SK-N-SH treated with all-trans-retinoic acid at 6 μM for 48 hours (cell line): ENCODE data around the gene ATN1.

Experiments
- CSRNP3 ChIP-seq: fragments of 250-450 bp; sonication (Bioruptor Pico); IDR thresholded peaks from 2 replicates; pipeline ENCODE4 v1.5.1; 2021; ENCODE audit warnings: mild to moderate bottlenecking, moderate library complexity
- ZFP30 ChIP-seq: fragments of 450-650 bp; formaldehyde crosslinking; IDR thresholded peaks from 2 replicates; pipeline ENCODE4 v1.5.0; 2022; ENCODE audit warnings: mild to moderate bottlenecking, moderate library complexity

DNA sequence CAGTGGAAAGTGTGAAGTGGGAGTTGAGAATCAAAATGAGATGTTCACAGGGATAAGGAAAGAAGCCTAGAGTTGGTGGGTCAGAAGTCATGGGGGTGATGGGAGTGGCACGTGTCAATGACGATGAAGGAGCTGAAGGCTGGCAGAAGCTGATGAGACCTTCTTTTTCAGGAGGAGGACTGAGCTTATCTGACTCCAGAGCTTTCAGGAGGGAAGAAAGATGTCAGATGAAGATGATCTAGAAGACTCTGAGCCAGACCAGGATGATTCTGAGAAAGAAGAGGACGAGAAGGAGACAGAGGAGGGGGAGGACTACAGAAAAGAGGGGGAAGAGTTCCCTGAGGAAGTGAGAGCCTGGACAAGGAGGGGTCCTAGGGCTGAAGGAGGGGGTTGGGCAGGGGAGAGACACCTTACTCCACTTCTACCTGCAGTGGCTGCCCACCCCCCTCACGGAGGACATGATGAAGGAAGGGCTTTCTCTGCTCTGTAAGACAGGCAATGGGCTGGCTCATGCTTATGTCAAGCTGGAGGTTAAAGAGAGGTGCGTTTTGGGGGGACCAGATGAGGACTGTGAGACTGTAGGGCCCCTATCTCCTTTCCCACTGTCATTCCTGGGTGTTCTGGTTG lies 22.2 kb upstream of the ATN1 start:
- TF ChIP-seq ZFP30 (no peak), CSRNP3 (CRISPR knock-in tag) (no peak)
